Renal pelvis (tissue), 4 donors: ENCODE measurements around the gene MYO5A. TPM values are rescaled to one million over a fixed set of nuclear protein-coding genes. Genes with fewer than 3 reads are reported as not detected.
A peak's percentile ranks its signal among the peaks of the same experiment; 100 is the strongest.

ENCODE experiments used
- DNase-seq: peaks from one replicate; pipeline ENCODE4 v3.0.0-alpha.2; 2013
- polyA plus RNA-seq, 3 donors: library from polyadenylated mRNA; unstranded; fragments of 120-200 nt; gene quantifications; one replicate each; pipeline ENCODE4 v1.2.1, GENCODE V29; 2013; ENCODE audit not compliant: insufficient read length in 3 of 3

MYO5A gene
- polyA plus RNA-seq, 3 donors = 7.3 to 9.5 (median 8.1) TPM

- DNase-seq = no peak
Observed at GRCh38 chr15:52369455-52369854, 159.2 kb downstream of the MYO5A start.

- no peak for DNase-seq
Observed at GRCh38 chr15:52369030-52369429, 159.7 kb downstream of the MYO5A start.

GRCh38 chr15:52368402-52368801 is 160.3 kb downstream of the MYO5A start:
- DNase-seq = no peak

GRCh38 chr15:52362497-52362896 is 166.2 kb downstream of the MYO5A start:
- no peak for DNase-seq

GRCh38 chr15:52361975-52362494 is 166.6 kb downstream of the MYO5A start:
- no peak for DNase-seq

GRCh38 chr15:52361494-52361893 is 167.2 kb downstream of the MYO5A start:
- DNase-seq = no peak

GRCh38 chr15:52360229-52361203 is 168.2 kb downstream of the MYO5A start:
- no peak for DNase-seq

GRCh38 chr15:52359722-52360121 is 169.0 kb downstream of the MYO5A start:
- DNase-seq = no peak

GRCh38 chr15:52357949-52358348 is 170.7 kb downstream of the MYO5A start:
- DNase-seq = no peak

- no peak for DNase-seq
Observed at GRCh38 chr15:52352086-52352485, 176.6 kb downstream of the MYO5A start.

GRCh38 chr15:52351206-52351908 is 177.3 kb downstream of the MYO5A start:
- DNase-seq = no peak

- DNase-seq = no peak
Observed at GRCh38 chr15:52350423-52350822, 178.3 kb downstream of the MYO5A start.

GRCh38 chr15:52349052-52349700 is 179.5 kb downstream of the MYO5A start:
- DNase-seq = no peak

GRCh38 chr15:52348056-52348745 is 180.5 kb downstream of the MYO5A start:
- DNase-seq = no peak

GRCh38 chr15:52344592-52344991 is 184.1 kb downstream of the MYO5A start:
- no peak for DNase-seq

GRCh38 chr15:52343831-52344230 is 184.8 kb downstream of the MYO5A start:
- DNase-seq = no peak

GRCh38 chr15:52340093-52340492 is 188.6 kb downstream of the MYO5A start:
- DNase-seq = no peak

- DNase-seq = no peak
Observed at GRCh38 chr15:52338891-52339290, 189.8 kb downstream of the MYO5A start.

- DNase-seq = no peak
Observed at GRCh38 chr15:52338058-52338457, 190.6 kb downstream of the MYO5A start.

- no peak for DNase-seq
Observed at GRCh38 chr15:52337198-52337853, 191.4 kb downstream of the MYO5A start.

GRCh38 chr15:52336529-52336928 is 192.2 kb downstream of the MYO5A start:
- DNase-seq = peak; percentile 3
